PFSK-1 (cell line): ENCODE results near the gene OR5A1.

Experiments used
- POLR2AphosphoS5 ChIP-seq: IDR thresholded peaks from 2 replicates; pipeline ENCODE4 v1.6.1; 2012; ENCODE audit warnings: low read depth, mild to moderate bottlenecking, control low read depth, low read length, moderate library complexity
- TAF1 ChIP-seq: IDR thresholded peaks from 2 replicates; pipeline ENCODE4 v1.6.1; 2012; ENCODE audit warnings: low read length, control low read depth, borderline replicate concordance; ENCODE audit not compliant: insufficient read depth

GRCh38 chr11:59459916-59460315, 23.6 kb downstream of the OR5A1 start:
- no peak for TF ChIP-seq POLR2AphosphoS5
- no peak for TF ChIP-seq TAF1
